Ishikawa (cell line): Measurements from ENCODE around the gene HOXA5.

ENCODE experiments used
- CEBPB ChIP-seq: IDR thresholded peaks from 2 replicates; pipeline ENCODE4 v1.6.1; 2012
- CREB1 ChIP-seq: IDR thresholded peaks from 2 replicates; pipeline ENCODE4 v1.6.1; 2012; ENCODE audit warnings: low read depth
- EGR1 ChIP-seq: IDR thresholded peaks from 2 replicates; pipeline ENCODE4 v1.6.1; 2012
- EP300 ChIP-seq: IDR thresholded peaks from 2 replicates; pipeline ENCODE4 v1.6.1; 2012; ENCODE audit warnings: borderline replicate concordance
- FOXM1 ChIP-seq: IDR thresholded peaks from 2 replicates; pipeline ENCODE4 v1.6.1; 2012; ENCODE audit warnings: low read depth, borderline replicate concordance
- NFIC ChIP-seq: IDR thresholded peaks from 2 replicates; pipeline ENCODE4 v1.6.1; 2012
- RAD21 ChIP-seq: IDR thresholded peaks from 2 replicates; pipeline ENCODE4 v1.6.1; 2012; ENCODE audit warnings: low read depth
- TAF1 ChIP-seq: IDR thresholded peaks from 2 replicates; pipeline ENCODE4 v1.6.1; 2012; ENCODE audit warnings: low read depth, mild to moderate bottlenecking
- TCF12 ChIP-seq: IDR thresholded peaks from 2 replicates; pipeline ENCODE4 v1.6.1; 2012; ENCODE audit warnings: low read depth
- TEAD4 ChIP-seq: IDR thresholded peaks from 2 replicates; pipeline ENCODE4 v1.6.1; 2012
- YY1 ChIP-seq: IDR thresholded peaks from 2 replicates; pipeline ENCODE4 v1.6.1; 2012; ENCODE audit warnings: low read depth
- TF ChIP-seq, protein P1 (sequence below): IDR thresholded peaks from 2 replicates; pipeline ENCODE4 v1.6.1; 2012; ENCODE audit warnings: low read depth, mild to moderate bottlenecking
- TF ChIP-seq, protein P2 (sequence below): IDR thresholded peaks from 2 replicates; pipeline ENCODE4 v1.6.1; 2012
- TF ChIP-seq, protein P3 (sequence below): IDR thresholded peaks from 2 replicates; pipeline ENCODE4 v1.6.1; 2012

DNA sequence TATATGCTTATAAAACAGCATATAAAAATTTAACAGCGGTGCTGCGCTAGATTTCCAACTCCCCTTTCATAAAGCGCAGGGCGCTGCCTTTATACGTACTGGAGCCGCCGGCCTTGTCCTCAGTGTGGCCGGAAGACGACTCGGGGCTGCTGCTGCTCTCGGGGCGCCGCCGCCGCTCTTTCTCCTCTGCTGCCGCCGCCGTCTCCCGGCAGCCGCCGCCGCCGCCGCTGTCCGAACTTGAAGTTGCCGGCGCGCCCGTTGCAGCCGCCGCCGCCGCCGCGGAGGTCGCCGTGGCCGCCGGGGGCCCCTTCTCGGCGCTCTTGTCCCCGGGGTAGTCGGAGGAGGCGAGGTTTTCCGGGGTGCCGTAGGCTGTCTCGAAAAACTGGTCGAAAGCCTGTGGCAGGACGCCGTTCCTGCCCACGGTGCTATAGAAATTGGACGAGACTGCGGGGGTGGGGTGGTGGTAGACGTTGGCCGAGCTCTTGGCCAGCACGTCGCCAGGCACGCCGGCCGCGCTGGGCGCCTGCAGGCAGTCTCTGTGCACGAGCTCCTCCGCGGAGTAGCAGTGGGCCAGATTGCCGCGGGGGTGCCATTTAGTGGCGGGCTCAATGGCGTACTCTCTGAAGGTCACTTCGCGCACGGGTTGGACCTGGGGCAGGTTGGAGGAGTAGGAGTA, 41.0 kb upstream of the HOXA5 start:
- no peak for TF ChIP-seq RAD21
- TF ChIP-seq TAF1, result peak; percentile 40; the same call in 1 of the 2 replicates
- no peak; the same call in 1 of the 2 replicates for TF ChIP-seq EP300
- TF ChIP-seq YY1, result 0 out of 2 replicates have a peak, but pooled peaks have one; percentile 22
- TF ChIP-seq CREB1, result no peak
- no peak for TF ChIP-seq TEAD4
- no peak for TF ChIP-seq CEBPB
- TF ChIP-seq, protein P1, sequence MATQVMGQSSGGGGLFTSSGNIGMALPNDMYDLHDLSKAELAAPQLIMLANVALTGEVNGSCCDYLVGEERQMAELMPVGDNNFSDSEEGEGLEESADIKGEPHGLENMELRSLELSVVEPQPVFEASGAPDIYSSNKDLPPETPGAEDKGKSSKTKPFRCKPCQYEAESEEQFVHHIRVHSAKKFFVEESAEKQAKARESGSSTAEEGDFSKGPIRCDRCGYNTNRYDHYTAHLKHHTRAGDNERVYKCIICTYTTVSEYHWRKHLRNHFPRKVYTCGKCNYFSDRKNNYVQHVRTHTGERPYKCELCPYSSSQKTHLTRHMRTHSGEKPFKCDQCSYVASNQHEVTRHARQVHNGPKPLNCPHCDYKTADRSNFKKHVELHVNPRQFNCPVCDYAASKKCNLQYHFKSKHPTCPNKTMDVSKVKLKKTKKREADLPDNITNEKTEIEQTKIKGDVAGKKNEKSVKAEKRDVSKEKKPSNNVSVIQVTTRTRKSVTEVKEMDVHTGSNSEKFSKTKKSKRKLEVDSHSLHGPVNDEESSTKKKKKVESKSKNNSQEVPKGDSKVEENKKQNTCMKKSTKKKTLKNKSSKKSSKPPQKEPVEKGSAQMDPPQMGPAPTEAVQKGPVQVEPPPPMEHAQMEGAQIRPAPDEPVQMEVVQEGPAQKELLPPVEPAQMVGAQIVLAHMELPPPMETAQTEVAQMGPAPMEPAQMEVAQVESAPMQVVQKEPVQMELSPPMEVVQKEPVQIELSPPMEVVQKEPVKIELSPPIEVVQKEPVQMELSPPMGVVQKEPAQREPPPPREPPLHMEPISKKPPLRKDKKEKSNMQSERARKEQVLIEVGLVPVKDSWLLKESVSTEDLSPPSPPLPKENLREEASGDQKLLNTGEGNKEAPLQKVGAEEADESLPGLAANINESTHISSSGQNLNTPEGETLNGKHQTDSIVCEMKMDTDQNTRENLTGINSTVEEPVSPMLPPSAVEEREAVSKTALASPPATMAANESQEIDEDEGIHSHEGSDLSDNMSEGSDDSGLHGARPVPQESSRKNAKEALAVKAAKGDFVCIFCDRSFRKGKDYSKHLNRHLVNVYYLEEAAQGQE, result no peak
- TF ChIP-seq, protein P2, sequence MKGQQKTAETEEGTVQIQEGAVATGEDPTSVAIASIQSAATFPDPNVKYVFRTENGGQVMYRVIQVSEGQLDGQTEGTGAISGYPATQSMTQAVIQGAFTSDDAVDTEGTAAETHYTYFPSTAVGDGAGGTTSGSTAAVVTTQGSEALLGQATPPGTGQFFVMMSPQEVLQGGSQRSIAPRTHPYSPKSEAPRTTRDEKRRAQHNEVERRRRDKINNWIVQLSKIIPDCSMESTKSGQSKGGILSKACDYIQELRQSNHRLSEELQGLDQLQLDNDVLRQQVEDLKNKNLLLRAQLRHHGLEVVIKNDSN, result no peak
- TF ChIP-seq, protein P3, sequence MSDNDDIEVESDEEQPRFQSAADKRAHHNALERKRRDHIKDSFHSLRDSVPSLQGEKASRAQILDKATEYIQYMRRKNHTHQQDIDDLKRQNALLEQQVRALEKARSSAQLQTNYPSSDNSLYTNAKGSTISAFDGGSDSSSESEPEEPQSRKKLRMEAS, result peak; percentile 48
- peak; percentile 50; the same call in 1 of the 2 replicates for TF ChIP-seq EGR1
- TF ChIP-seq NFIC, result no peak; the same call in 1 of the 2 replicates
- no peak for TF ChIP-seq FOXM1
- no peak for TF ChIP-seq TCF12
